Measurements from ENCODE around the gene NPPB. TPM values are rescaled to one million over a fixed set of nuclear protein-coding genes. Genes with fewer than 3 reads are reported as not detected.

Gene NPPB
- total RNA-seq, 1 experiment from 2014 or later = 0.35 TPM

GRCh38 chr1:11847667-11848372 is 10.9 kb downstream of the NPPB start, which contains the start of gene NPPA:
Gene NPPA (minus strand): TSS chr1:11847783. CDS start chr1:11847684, 99 bp downstream.
- Histone ChIP-seq H4K20me1 (ENCODE audit: control insufficient read depth, insufficient read depth, insufficient read length) (no peaks in the 10 kb centered on the region), H3K18ac (ENCODE audit: insufficient read length, low read depth, low read length) (no peak within 1 kb of the TSS), H3K23ac (ENCODE audit: insufficient read length, low read depth, low read length) (no peak within 1 kb of the TSS), H2AK5ac (ENCODE audit: insufficient read length, low read length) (no peak within 1 kb of the TSS), H3K27ac (ENCODE audit: insufficient read length, low read depth, low read length) (no peak within 1 kb of the TSS), H2BK20ac (ENCODE audit: low read depth, low read length, poor library complexity, severe bottlenecking) (no peak within 1 kb of the TSS), H3K9ac (ENCODE audit: extremely low read depth, insufficient read length, low read length) (no peak within 1 kb of the TSS), H3K4me1 (ENCODE audit: insufficient read depth, low read length) (no peaks in the 10 kb centered on the region), H3K14ac (ENCODE audit: insufficient read depth, low read length) (no peak within 1 kb of the TSS), H2AFZ (ENCODE audit: low read length) (no peak within 1 kb of the TSS), H4K91ac (ENCODE audit: insufficient read length, low read depth, low read length) (no peak within 1 kb of the TSS), H2BK12ac (ENCODE audit: insufficient read length, low read depth, low read length) (no peak within 1 kb of the TSS), H3K79me1 (ENCODE audit: insufficient read depth, low read depth, low read length, poor library complexity, severe bottlenecking) (no peaks in the 10 kb centered on the region), H3T11ph (ENCODE audit: low read length) (no peak within 1 kb of the TSS), H4K5ac (ENCODE audit: insufficient read length, low read depth, low read length) (no peak within 1 kb of the TSS), H3K9me3 (ENCODE audit: control insufficient read depth, low read depth, low read length) (no peaks in the 10 kb centered on the region), H2BK5ac (ENCODE audit: insufficient read length, low read length) (no peak within 1 kb of the TSS), H3K4me2 (ENCODE audit: insufficient read depth, insufficient read length, low read length) (no peak within 1 kb of the TSS), H4K8ac (replicated peaks; ENCODE audit: insufficient read length, low read depth, low read length) (no peak within 1 kb of the TSS), H3K4ac (ENCODE audit: low read depth, low read length) (no peak within 1 kb of the TSS), H3K79me2 (ENCODE audit: insufficient read depth, low read length) (no peaks in the 10 kb centered on the region), H2BK15ac (ENCODE audit: low read depth, low read length) (no peak within 1 kb of the TSS), H3K56ac (ENCODE audit: insufficient read length, low read depth, low read length) (no peak within 1 kb of the TSS), H3K27me3 (ENCODE audit: insufficient read depth, low read length) (no peaks in the 10 kb centered on the region), H2BK120ac (ENCODE audit: low read depth, low read length, poor library complexity, severe bottlenecking) (no peak within 1 kb of the TSS), H3K23me2 (ENCODE audit: insufficient read length, low read depth, low read length, poor library complexity, severe bottlenecking) (no peaks in the 10 kb centered on the region)
- no peak for TF ChIP-seq CTCF (conservative IDR thresholded peaks at IDR 0.05)
- H3K4me3 Mint-ChIP-seq = no peak within 1 kb of the TSS
- no peak within 1 kb of the TSS; a peak in 2 of 7 replicates for H3K27ac Mint-ChIP-seq
- WGBS (ENCODE audit: extremely low coverage, insufficient read length, low lambda C conversion rate) = no CpG with 5 or more reads among the region's 18 CpGs
- no peaks in the 10 kb centered on the region; a peak in 1 of 5 replicates for H3K9me3 Mint-ChIP-seq
- no peaks in the 10 kb centered on the region for H3K4me1 Mint-ChIP-seq
- peaks cover 6% of the 10 kb centered on the region for H3K27me3 Mint-ChIP-seq (ENCODE audit: low read depth)
- peaks cover 5 to 36% (median 25%) of the 10 kb centered on the region in 3 experiments; a peak in 6 of 7 replicates for H3K36me3 Mint-ChIP-seq (ENCODE audit: insufficient read depth in 1 of 3, low read depth in 3 of 3)
- no peak for DNase-seq
